Sciatic nerve (tissue), 2 donors: ENCODE results near the gene RNASE7. TPM values are rescaled to one million over a fixed set of nuclear protein-coding genes. Genes with fewer than 3 reads are reported as not detected.

Experiments used
- ATAC-seq: fragments of 200-7000 bp; cut with Tn5 transposase; one replicate; pipeline ENCODE4 v1.9.1; 2020; ENCODE audit warnings: mild to moderate bottlenecking, moderate library complexity
- DNase-seq: peaks from one replicate; pipeline ENCODE4 v3.0.0-alpha.2; 2020; ENCODE audit warnings: low spot score
- intact Hi-C: fragments of 100-400 bp; cut with DNase I; formaldehyde crosslinking; loops from one replicate; pipeline ENCODE4 v1.14.2; 2022
- total RNA-seq: library from RNA; stranded (reverse); fragmentation: NEBNext Ultra II Directional; extraction: Animal tissue kit (Norgen Biotek cat#: 25700); gene quantifications from one replicate; pipeline ENCODE4 v1.2.1, GENCODE V29; 2021
- donor health status: DM: no; HTN: no; CAD: no.
- donor health status: DM: no; HTN: no; CAD: no.

RNASE7 gene
- total RNA-seq, 1 donor from 2014 or later = not detected

- intact Hi-C loops = no loop called here
- ATAC-seq = no peak
- no peak for DNase-seq
Observed at GRCh38 chr14:21058903-21059302, 16.7 kb downstream of the RNASE7 start.

GRCh38 chr14:21059842-21060613 lies 17.9 kb downstream of the RNASE7 start:
- no peak for DNase-seq
- intact Hi-C loops = no loop called here
- ATAC-seq = peak; percentile 15

- intact Hi-C loops = no loop called here
- DNase-seq = no peak
- ATAC-seq = no peak
Observed at GRCh38 chr14:21060614-21061346, 18.6 kb downstream of the RNASE7 start.

- DNase-seq (no peak), ATAC-seq (no peak)
- intact Hi-C loops = no loop called here
Observed at GRCh38 chr14:21061347-21061668, 19.1 kb downstream of the RNASE7 start.

- no peak for DNase-seq
Observed at GRCh38 chr14:21063479-21063878, 21.3 kb downstream of the RNASE7 start.

GRCh38 chr14:21066882-21067502 lies 24.8 kb downstream of the RNASE7 start:
- no peak for DNase-seq
- intact Hi-C loops = no loop called here
- ATAC-seq = no peak

More at GRCh38 chr14:21063479-21063878, 21.3 kb downstream of the RNASE7 start:
- intact Hi-C loops = no loop called here
- peak; percentile 35 for ATAC-seq

GRCh38 chr14:21068521-21069387 lies 26.6 kb downstream of the RNASE7 start:
- ATAC-seq = peak; percentile 64
- intact Hi-C loops = loop anchor here (2.0 kb wide), 1 partner anchor 24 kb away; no protein-coding TSS in a partner anchor
- no peak for DNase-seq

- ATAC-seq (peak; percentile 54), DNase-seq (peak; percentile 83)
- intact Hi-C loops = loop anchor here (2.0 kb wide), 1 partner anchor 23 kb away; no protein-coding TSS in a partner anchor
Observed at GRCh38 chr14:21069388-21070082, 27.4 kb downstream of the RNASE7 start.

- intact Hi-C loops = no loop called here
- ATAC-seq (peak; percentile 21), DNase-seq (peak; percentile 84)
Observed at GRCh38 chr14:21070083-21070609, 28.0 kb downstream of the RNASE7 start, which contains the start of gene ARHGEF40. Gene ARHGEF40 (plus strand): TSS chr14:21070304. CDS start chr14:21070397, 93 bp downstream.

GRCh38 chr14:21070610-21071224 lies 28.6 kb downstream of the RNASE7 start:
- peak; percentile 6 for ATAC-seq
- intact Hi-C loops = no loop called here
- DNase-seq = peak; percentile 78

GRCh38 chr14:21071225-21072030 lies 29.3 kb downstream of the RNASE7 start:
- peak; percentile 87 for ATAC-seq
- intact Hi-C loops = no loop called here
- DNase-seq = peak; percentile 93

- ATAC-seq (peak; percentile 40), DNase-seq (no peak)
- intact Hi-C loops = no loop called here
Observed at GRCh38 chr14:21072031-21072473, 29.9 kb downstream of the RNASE7 start.

GRCh38 chr14:21072781-21073339 lies 30.7 kb downstream of the RNASE7 start:
- intact Hi-C loops = no loop called here
- ATAC-seq (no peak), DNase-seq (no peak)

- no peak for ATAC-seq
- intact Hi-C loops = no loop called here
- no peak for DNase-seq
Observed at GRCh38 chr14:21073921-21074320, 31.8 kb downstream of the RNASE7 start.

- intact Hi-C loops = no loop called here
- ATAC-seq (no peak), DNase-seq (no peak)
Observed at GRCh38 chr14:21074398-21075272, 32.5 kb downstream of the RNASE7 start.
